Esophagus (tissue), 2 donors: ENCODE data around the gene AGPAT4. TPM values are rescaled to one million over a fixed set of nuclear protein-coding genes. Genes with fewer than 3 reads are reported as not detected.
"Not testable (repeated sequence)": the region's sequence is repeated elsewhere in the genome, so short reads cannot be mapped to it uniquely, and the experiment has no call there.

Experiments used
- H3K27ac ChIP-seq, 2 donors: one replicate each; pipeline ENCODE4 v1.5.1; 2013; ENCODE audit warnings: low read depth in 2 of 2, mild to moderate bottlenecking in 2 of 2, inconsistent platforms in 1 of 2, low read length in 1 of 2, moderate library complexity in 1 of 2
- H3K27me3 ChIP-seq, 2 donors: one replicate each; pipeline ENCODE4 v1.6.1; 2013; ENCODE audit warnings: low read length in 2 of 2, control low read depth in 1 of 2, mild to moderate bottlenecking in 1 of 2; ENCODE audit not compliant: insufficient read depth in 2 of 2, control insufficient read depth in 1 of 2
- H3K36me3 ChIP-seq, 2 donors: one replicate each; pipeline ENCODE4 v1.6.1; 2013; ENCODE audit warnings: low read length in 1 of 2; ENCODE audit not compliant: control insufficient read depth in 2 of 2, insufficient read depth in 2 of 2
- H3K4me1 ChIP-seq, 2 donors: one replicate each; pipeline ENCODE4 v1.6.1; 2013; ENCODE audit warnings: low read length in 1 of 2; ENCODE audit not compliant: control insufficient read depth in 2 of 2, insufficient read depth in 2 of 2
- H3K4me3 ChIP-seq, 2 donors: one replicate each; pipeline ENCODE4 v1.5.1; 2013; ENCODE audit warnings: low read length in 2 of 2, mild to moderate bottlenecking in 2 of 2, low read depth in 1 of 2, moderate library complexity in 1 of 2
- H3K9me3 ChIP-seq, 2 donors: one replicate each; pipeline ENCODE4 v1.6.1; 2013; ENCODE audit warnings: mild to moderate bottlenecking in 2 of 2, low read depth in 1 of 2, low read length in 1 of 2, moderate library complexity in 1 of 2; ENCODE audit not compliant: control insufficient read depth in 2 of 2, insufficient read depth in 1 of 2
- whole genome bisulfite sequencing, 2 donors: extraction: QIAGEN DNeasy Blood & Tissue Kit; methylation state at CpG; one replicate each; pipeline ENCODE4 v1.1.7; 2013; 5-methylcytosine and 5-hydroxymethylcytosine counted together
- polyA plus RNA-seq, 2 donors: library from polyadenylated mRNA; stranded (reverse); fragments of 200-250 nt; gene quantifications; one replicate each; pipeline ENCODE4 v1.2.3, GENCODE V29; 2013
- donor health status: healthy with polysubstance abuse.
- donor health status: Bipolar disorder and iron deficiency.

The AGPAT4 gene
- polyA plus RNA-seq, 2 donors = 1.4 to 2.0 TPM

- Histone ChIP-seq H3K9me3 (no peaks in the 10 kb centered on the region), H3K36me3 (peaks cover 5 to 15% of the 10 kb centered on the region in 2 donors), H3K4me1 (peaks cover 2 to 7% of the 10 kb centered on the region in 2 donors), H3K27me3 (no peaks in the 10 kb centered on the region), H3K4me3 (no peak overlapping the region), H3K27ac (no peak overlapping the region)
- WGBS, 2 donors = 88 to 90% methylated on average over 9 of the region's 9 CpGs
Observed at GRCh38 chr6:161133963-161134362, 139.9 kb downstream of the AGPAT4 start.

- Histone ChIP-seq H3K27ac (no peak overlapping the region), H3K9me3 (no peaks in the 10 kb centered on the region), H3K4me1 (no peaks in the 10 kb centered on the region), H3K36me3 (peaks cover 5 to 14% of the 10 kb centered on the region in 2 donors), H3K27me3 (no peaks in the 10 kb centered on the region), H3K4me3 (no peak overlapping the region)
- WGBS, 2 donors = 95 to 100% methylated on average over 11 of the region's 11 CpGs
Observed at GRCh38 chr6:161132384-161132783, 141.5 kb downstream of the AGPAT4 start.

DNA sequence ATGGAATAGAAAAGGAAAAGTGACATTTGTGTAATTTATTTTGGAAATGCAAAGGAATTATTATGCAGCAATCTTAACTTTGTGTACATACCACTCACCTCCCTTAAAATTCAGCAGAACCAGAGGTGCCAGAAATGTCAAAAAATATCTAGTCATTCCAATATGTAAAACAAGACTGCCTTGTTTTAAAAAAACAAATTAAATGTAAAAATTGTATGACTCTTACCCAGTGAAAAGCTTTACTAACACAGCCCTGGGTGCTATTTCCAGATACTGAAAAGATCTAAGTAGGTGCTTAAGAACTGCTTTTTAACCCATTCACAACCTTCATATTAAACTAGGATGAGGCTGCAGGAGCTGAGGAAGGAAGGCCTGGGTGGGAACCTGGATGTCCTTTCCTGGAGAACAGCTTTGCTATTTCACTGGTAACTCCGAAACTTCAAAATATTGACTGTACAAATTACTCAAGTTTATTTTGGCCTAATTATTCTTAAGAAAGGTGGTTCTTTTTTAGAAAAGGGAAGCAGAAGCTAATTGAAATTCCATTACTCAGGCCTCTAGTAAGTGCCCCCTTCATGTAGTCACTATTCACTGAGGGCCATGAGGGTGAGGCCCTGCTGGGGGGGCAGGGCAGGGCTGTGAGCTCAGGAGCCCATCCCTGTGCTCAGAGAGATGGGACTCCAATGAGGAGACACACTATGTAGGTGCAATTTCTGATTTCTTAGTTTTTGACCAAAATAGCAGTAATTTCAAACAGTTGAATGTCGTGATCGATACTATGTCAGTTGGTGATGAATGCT lies 142.7 kb downstream of the AGPAT4 start:
- WGBS, 2 donors = 94 to 97% methylated on average over 3 of the region's 3 CpGs
- no peak overlapping the region for H3K27ac ChIP-seq
- H3K36me3 ChIP-seq = peaks cover 5 to 19% of the 10 kb centered on the region in 2 donors
- peaks cover 0 to 6% of the 10 kb centered on the region in 2 donors for H3K4me1 ChIP-seq
- H3K9me3 ChIP-seq = no peaks in the 10 kb centered on the region
- H3K27me3 ChIP-seq = no peaks in the 10 kb centered on the region
- no peak overlapping the region for H3K4me3 ChIP-seq

DNA sequence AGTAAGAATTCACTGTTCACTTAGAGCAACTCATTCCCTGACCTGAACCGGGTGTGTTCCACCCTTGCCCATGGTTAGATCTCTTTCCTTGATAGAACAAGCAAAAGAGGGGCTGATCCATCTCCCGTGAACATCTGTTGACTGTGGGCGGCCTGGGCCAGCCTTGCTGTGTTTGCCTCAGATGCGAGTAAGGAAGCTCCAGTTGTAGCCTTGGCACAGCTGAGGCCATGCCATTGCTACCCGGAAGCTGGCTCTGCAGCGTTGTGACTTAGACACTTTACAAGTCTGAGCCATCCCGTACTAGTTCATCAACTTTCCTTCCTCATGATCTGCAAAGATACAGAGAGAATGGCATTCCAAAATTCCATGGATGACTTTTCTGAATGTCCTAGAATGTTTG lies 143.3 kb downstream of the AGPAT4 start:
- WGBS, 2 donors = 91 to 93% methylated on average over 7 of the region's 7 CpGs
- Histone ChIP-seq H3K36me3 (peaks cover 5 to 16% of the 10 kb centered on the region in 2 donors), H3K9me3 (no peaks in the 10 kb centered on the region), H3K4me1 (peaks cover 0 to 6% of the 10 kb centered on the region in 2 donors), H3K27ac (no peak overlapping the region), H3K4me3 (no peak overlapping the region), H3K27me3 (no peaks in the 10 kb centered on the region)

- H3K36me3 ChIP-seq = peaks cover 5 to 11% of the 10 kb centered on the region in 2 donors
- 82 to 84% methylated on average over 12 of the region's 12 CpGs for WGBS, 2 donors
Observed at GRCh38 chr6:161128680-161129196, 145.1 kb downstream of the AGPAT4 start.

GRCh38 chr6:161128230-161128629 lies 145.6 kb downstream of the AGPAT4 start:
- Histone ChIP-seq H3K36me3 (peaks cover 5 to 11% of the 10 kb centered on the region in 2 donors), H3K27me3 (no peaks in the 10 kb centered on the region), H3K9me3 (no peaks in the 10 kb centered on the region), H3K4me1 (peaks cover 0 to 6% of the 10 kb centered on the region in 2 donors), H3K27ac (no peak overlapping the region), H3K4me3 (no peak overlapping the region)
- 91 to 93% methylated on average over 2 of the region's 2 CpGs for WGBS, 2 donors

More at GRCh38 chr6:161128680-161129196, 145.1 kb downstream of the AGPAT4 start:
- Histone ChIP-seq H3K27me3 (no peaks in the 10 kb centered on the region), H3K4me1 (peaks cover 0 to 6% of the 10 kb centered on the region in 2 donors), H3K9me3 (no peaks in the 10 kb centered on the region), H3K27ac (no peak overlapping the region), H3K4me3 (no peak overlapping the region)

DNA sequence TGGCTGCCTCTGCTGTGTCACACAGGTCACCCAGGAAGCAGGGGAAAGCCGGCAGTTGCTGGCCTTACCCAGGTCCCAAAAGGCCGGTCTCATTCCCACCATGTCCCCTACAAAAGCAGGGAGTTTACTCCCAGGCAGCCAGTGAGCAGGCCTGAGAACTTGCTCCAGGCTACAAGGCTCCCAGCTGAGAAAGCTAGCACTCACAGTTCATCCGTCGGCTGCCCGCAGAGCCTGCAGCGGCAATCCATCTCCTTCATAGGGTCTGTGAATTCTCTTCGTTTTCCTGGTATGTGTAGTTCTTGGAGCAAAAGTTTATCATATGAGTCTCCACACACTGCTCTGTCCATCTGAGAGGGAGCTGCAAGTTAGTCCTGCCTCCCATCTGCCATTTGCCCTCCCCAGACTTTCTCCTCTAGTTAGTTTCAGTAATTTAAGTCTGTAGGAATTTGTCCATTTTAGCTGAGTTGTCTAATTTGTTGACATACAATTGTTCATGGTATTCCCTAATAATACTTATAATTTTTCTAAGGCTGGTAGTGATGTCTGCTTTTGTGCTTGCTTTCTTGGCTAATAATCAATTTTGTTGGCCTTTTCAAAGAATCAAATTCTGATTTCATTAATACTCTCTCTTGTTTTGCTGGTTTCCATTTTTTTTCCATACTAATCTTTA lies 146.7 kb downstream of the AGPAT4 start:
- H3K4me3 ChIP-seq = no peak overlapping the region
- no peak overlapping the region for H3K27ac ChIP-seq
- peaks cover 2 to 8% of the 10 kb centered on the region in 2 donors for H3K36me3 ChIP-seq
- H3K9me3 ChIP-seq = no peaks in the 10 kb centered on the region
- H3K4me1 ChIP-seq = peaks cover 0 to 6% of the 10 kb centered on the region in 2 donors
- WGBS, 2 donors = 97 to 98% methylated on average over 7 of the region's 7 CpGs
- no peaks in the 10 kb centered on the region for H3K27me3 ChIP-seq

GRCh38 chr6:161125591-161125990 lies 148.3 kb downstream of the AGPAT4 start:
- H3K27ac ChIP-seq = no peak overlapping the region
- no peaks in the 10 kb centered on the region for H3K9me3 ChIP-seq
- H3K36me3 ChIP-seq = peaks cover 5 to 7% of the 10 kb centered on the region in 2 donors
- no peak overlapping the region for H3K4me3 ChIP-seq
- whole genome bisulfite sequencing, 2 donors = 94 to 96% methylated on average over 2 of the region's 2 CpGs
- H3K4me1 ChIP-seq = peaks cover 0 to 6% of the 10 kb centered on the region in 2 donors
- H3K27me3 ChIP-seq = no peaks in the 10 kb centered on the region

DNA sequence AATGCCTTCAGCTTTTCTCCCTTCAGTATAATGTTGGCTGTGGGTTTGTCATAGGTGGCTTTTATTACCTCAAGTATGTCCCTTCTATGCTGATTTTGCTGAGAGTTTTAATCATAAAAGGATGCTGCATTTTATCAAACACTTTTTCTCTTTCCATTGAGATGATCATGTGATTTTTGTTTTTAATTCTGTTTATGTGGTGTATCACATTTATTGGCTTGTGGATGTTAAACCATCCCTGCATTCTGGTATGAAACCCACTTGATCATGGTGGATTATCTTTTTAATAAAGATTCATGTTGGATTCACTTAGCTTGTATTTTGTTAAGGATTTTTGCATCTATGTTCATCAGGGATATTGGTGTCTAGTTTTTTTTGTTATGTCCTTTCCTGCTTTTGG lies 150.5 kb downstream of the AGPAT4 start:
- H3K36me3 ChIP-seq, H3K4me1 ChIP-seq, H3K27ac ChIP-seq, H3K4me3 ChIP-seq, H3K9me3 ChIP-seq, H3K27me3 ChIP-seq: not testable (repeated sequence)
